NCI-H187 treated with DMSO at 0.1 percent for 48 hours (cell line): Measurements from ENCODE around the gene ATP6V1E1.
"Not testable (repeated sequence)": the region's sequence is repeated elsewhere in the genome, so short reads cannot be mapped to it uniquely, and the experiment has no call there.

Source experiments
- DNase-seq: peaks from one replicate; lab custom pipeline; 2025; lab: John Stamatoyannopoulos, UW

Gene ATP6V1E1

DNA sequence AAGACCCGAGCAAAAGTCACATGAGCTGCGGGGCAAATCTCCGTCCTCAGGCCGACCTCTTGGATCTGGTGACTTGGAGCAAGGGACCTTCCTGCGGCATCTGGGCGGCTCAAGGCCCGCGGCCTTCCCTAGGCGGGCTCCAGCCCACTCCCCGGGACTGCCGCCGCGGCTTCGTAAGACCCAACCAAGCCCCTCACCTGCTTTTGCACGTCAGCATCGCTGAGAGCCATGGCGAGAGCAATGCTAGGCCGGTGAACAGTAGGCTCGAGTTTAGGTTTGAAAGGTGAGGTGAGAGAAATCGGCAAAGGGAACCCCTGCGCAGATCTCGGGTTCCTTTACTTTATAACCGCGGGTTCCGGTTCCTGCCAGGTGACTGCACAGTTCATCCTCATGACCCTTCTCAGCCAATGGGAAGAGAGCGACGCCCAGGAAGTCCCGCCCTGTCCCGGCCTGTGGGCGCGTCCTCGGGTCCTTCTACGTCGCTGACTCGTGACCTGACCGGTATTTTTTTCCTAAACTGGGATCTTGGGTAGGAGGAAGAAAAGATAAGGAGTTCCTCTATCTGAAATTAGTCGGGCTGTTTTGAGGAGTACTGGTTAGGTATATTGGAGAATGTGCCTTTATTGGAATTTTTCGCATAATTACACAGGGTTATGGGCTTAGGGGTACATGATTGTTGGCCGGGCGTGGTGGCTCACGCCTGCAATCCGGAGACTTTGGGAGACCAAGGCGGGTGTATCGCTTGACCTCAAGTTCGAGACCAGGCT is at the start of gene ATP6V1E1:
TSS of gene ATP6V1E1 (minus strand) at position 344 of the 767 bp plus-strand sequence. CDS start at position 230, 114 bp downstream.
- DNase-seq = peak; percentile 39

DNA sequence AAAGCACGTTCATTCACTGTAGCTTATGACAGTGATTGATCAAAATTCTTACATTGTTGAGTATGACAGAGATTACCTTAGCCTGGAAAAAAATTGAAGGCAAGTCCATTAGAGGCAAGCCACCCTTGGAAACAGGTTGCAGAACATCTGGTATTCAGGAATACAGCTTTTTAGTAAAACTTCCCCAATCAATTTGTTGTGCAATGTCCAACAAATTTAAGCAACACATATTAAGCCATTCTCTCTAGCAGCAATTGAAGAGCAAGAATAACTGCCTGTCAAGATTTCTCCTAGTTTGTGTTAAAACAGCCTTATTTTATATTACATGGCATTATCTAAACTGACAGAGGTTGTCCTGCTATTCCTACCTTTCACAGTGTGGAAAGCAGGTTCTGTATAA is 47.0 kb upstream of the ATP6V1E1 start:
- DNase-seq = no peak

DNA sequence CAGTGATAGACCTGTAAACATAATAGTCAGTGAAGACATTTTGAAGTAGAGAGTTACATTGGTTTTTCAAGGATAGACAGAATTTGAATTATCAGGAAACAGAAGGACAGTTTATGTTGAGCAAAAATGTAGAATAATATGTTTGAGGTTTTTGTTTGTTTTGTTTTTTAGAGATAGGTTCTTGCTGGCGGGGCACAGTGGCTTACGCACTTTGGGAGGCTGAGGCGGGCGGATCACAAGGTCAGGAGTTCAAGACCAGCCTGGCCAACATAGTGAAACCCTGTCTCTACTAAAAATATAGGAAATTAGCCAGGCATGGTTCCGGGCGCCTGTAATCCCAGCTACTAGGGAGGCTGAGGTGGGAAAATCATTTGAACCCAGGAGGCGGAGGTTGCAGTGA is 45.6 kb upstream of the ATP6V1E1 start:
- no peak for DNase-seq

DNA sequence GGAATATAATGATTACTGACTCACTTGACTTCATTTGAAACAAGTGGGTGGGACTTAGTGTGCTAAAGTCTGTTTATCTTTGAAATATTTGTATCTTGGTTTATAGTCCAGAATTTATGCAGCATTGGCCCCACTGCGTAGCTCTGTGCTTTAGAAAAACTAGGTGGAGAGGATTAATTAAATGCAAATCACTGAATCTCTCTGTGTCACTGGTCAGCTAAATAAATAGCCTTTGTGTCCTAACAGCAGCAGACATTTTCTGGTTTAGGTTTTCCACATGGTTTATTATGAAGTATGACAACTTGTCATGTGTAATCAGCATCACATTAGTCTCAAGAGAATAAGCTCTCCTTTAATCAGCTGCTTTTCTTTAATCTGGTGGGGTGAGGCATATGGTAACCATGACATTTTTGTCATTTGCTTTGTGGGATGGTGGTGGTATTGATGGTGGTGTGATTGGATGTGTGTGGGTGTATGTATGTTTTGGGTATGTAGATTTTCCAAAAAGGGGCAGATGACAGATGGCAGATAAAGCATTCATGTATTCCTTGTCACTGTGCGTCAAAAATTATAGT is 44.0 kb upstream of the ATP6V1E1 start:
- DNase-seq = no peak

DNA sequence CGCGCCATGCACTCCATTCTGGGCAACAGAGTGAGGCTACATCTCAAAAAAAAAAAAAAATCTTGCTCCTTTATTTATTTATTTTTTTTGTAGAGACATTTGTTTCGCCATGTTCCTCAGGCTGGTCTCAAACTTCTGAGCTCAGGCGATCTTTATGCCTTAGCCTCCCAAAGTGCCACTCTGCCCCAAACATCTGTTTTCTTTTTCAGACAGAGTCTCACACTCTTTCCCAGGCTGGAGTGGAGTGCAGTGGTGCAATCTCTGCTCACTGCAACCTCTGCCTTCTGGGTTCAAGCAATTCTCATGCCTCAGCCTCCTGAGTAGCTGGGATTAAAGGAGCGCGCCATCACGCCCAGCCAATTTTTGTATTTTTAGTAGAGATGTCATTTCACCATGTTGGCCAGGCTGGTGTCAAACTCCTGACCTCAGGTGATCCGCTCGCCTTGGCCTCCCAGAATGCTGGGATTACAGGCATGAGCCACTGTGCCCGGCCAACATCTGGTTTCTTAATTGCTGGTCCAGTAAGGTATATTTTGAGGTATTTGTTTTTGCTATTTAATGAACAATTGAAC is 43.1 kb upstream of the ATP6V1E1 start:
- not testable (repeated sequence) for DNase-seq

DNA sequence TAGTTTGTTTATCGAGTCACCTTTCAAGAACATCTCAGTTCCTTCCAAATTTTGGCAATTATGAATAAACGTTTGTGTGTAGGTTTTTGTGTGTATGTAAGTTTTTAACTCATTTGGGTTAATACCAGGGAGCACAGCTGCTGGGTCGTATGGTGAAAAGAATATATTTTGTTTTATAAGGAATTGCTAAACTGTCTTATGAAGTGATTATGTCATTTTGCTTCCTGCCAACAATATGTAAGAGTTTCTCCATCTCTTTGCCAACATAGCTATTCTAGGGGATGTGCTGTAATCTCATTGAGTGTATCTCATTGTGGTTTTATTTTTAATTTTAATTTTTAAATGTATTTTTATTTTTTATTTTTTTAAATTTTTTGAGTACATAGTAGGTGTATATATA is 37.3 kb upstream of the ATP6V1E1 start:
- DNase-seq = no peak

DNA sequence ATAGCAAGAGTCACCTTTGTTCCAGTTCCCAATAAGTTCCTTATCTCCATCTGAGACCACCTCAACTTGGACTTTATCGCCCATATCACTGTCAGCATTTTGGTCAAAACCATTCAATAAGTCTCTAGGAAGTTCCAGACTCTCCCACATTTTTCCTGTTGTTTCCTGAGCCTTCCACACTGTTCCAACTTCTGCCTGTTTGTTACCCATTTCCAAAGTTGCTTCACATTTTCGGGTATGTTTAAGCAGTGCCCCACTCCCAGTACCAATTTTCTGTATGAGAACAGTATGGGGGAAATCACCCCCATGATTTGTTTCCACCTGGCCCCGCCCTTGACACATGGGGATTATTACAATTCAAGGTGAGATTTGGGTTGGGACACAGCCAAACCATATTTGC is 36.7 kb upstream of the ATP6V1E1 start:
- no peak for DNase-seq

DNA sequence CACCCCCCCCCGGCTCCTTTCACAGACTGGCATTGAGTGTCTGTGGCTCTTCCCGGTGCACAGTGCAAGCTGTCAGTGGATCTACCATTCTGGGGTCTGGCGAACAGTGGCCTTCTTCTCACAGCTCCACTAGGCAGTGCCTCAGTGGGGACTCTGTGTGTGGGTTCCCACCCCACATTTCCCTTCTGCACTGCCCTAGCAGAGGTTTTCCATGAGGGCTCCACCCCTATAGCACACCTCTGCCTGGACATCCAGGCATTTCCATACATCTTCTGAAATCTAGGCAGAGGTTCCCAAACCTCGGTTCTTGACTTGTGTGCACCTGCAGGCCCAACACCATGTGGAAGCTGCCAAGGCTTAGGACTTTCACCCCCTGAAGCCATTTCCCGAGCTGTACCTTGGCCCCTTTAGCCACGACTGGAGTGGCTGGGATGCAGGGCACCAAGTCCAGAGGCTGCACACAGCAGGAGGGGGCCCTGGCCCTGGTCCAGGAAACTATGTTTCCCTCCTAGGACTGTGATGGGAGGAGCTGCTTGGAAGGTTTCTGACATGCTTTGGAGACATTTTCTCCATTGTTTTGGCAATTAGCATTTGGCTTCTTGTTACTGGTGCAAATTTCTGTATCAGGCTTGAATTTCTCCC is 36.0 kb upstream of the ATP6V1E1 start:
- no peak for DNase-seq

DNA sequence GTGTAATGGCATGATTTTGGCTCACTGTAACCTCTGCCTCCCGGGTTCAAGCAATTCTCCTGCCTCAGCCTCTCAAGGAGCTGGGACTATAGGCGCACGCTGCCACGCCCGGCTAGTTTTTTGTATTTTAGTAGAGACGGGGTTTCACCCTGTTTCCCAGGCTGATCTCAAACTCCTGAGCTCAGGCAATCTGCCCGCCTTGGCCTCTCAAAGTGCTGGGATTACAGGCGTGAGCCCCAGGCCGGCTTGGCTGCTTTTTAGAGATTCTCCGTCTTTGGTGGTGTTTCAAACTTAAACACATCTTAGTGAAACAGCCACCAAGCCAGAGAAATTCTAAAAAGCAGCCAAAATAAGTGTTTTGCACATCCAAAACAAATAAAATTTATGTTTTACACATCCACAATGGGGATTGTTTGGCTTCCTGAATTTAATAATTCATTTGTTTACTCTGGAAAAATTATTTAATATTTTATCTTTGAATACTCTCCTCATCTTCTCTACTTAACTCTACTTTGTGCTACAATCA is 28.4 kb upstream of the ATP6V1E1 start:
- DNase-seq = no peak

DNA sequence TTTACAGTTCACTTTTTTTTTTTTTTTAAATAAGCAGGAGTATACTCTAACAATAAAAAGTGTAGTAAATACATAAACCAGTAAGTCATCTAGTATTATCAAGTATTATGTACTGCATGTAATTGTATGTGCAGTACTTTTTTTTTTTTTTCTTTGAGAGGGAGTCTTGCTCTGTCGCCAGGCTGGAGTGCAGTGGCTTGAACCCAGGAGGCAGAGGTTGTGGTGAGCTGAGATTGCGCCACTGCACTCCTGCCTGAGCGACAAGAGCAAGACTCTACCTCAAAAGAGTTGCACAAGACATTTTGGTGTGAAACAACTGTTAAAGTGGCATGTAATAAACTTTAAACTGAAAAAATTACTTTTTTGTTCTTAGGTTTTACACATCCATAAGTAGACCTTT is 26.7 kb upstream of the ATP6V1E1 start:
- DNase-seq = no peak

DNA sequence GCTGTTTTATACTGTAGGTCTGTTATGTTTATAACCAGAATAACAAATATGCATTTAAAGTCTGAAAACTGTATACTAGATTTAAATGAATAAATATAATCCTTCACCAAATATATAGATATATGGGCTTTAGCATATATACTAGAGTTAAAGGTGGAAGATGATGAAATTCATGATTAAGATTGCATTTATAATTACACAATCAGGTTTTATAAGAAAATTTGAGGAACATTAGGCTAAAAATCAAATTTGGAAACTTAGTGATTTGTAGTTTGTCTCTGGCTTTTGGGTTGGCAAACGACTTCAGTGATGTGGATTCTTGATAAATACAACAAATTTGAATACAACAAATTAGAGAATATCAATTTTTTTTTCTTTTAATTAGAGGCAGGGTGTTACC is 20.0 kb upstream of the ATP6V1E1 start:
- DNase-seq = no peak

DNA sequence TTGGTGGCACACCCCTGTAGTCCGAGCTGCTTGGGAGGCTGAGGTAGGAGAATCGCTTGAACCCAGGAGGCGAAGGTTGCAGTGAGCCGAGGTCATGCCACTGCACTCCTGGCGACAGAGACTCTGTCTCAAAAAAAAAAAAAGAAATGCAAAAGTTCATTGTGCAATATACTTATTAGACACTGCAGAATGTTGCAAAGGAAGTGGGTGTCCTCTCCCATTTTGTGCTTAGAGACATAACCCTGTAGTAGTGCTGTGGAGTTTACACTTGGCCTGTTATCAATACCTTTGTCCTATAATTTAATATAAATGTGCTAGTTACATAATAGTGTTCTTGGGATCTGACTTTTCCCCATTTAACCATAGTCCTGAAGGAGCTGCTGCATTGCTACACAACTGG is 19.4 kb upstream of the ATP6V1E1 start:
- DNase-seq = no peak

DNA sequence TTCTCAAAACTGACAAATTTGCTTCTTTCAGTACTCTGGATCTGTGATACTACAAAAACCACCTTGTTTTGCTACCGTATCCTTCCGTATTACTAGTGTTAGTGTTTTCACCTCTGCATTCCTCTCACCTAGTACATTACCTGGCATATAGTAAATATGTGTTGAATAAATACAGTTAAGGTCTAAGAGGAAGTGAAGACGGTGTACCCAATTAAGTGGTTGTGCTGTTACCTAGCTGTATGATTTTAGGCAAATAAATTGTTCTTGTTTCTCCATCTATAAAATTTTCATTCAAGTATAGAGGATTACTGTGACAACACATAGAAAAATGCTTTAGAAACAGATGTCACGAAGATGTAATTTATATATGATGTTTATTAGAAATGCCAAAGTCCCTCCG is 18.9 kb upstream of the ATP6V1E1 start:
- DNase-seq = no peak

DNA sequence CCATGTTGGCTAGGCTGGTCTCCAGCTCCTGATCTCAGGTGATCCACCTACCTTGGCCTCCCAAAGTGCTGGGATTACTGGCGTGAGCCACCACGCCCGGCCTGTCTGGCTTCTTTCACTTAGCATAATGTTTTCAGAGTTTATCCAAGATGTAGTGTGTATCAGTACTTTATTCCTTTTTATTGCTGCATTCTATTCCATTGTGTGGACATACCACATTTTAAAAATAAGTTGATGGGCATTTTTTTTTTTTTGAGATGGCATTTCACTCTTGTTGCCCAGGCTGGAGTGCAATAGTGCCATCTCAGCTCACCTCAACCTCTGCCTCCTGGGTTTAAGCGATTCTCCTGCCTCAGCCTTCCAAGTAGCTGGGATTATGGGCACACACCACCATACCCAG is 13.8 kb upstream of the ATP6V1E1 start:
- not testable (repeated sequence) for DNase-seq

DNA sequence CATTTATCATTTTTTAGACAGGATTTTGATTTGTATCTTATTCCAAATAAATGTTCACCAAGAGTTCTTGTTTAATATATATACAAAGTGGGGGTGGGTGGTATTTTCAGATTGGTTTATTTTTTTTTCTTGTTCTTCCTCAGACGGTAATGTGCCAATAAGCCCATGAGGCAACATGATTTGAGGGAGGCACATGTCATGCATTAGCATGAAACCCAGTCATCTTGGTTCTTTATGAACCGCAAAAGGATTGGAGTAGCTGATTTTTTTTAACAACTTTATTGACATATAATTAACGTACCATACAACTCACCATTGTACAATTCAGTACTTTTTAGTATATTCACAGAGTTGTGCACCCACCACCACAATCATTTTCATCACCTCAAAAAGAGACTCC is 12.7 kb upstream of the ATP6V1E1 start:
- DNase-seq = no peak

DNA sequence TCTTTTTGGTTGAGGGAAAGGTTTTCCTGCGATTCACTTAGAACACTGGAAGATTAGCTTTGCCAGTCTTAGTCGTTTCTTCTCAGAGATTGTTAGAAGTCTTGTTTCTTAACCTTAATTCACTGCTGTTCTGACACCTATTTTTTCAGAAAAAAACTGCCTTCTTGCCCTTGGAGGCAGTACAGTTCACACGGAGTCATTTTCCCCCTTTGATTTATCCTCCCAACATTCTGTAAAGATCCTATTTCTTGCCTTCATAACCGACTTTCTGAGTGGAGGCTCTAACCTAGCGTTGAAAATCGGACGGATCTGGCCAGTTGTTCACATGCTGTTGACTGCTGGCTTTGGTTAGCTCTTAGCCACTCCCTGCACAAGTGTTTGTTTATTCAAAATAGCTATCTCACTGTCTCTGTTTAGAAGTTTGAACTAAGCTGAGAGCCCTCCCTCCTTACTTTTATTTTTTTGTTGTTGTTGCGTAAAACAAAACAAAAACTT is 10.7 kb upstream of the ATP6V1E1 start:
- DNase-seq = no peak

DNA sequence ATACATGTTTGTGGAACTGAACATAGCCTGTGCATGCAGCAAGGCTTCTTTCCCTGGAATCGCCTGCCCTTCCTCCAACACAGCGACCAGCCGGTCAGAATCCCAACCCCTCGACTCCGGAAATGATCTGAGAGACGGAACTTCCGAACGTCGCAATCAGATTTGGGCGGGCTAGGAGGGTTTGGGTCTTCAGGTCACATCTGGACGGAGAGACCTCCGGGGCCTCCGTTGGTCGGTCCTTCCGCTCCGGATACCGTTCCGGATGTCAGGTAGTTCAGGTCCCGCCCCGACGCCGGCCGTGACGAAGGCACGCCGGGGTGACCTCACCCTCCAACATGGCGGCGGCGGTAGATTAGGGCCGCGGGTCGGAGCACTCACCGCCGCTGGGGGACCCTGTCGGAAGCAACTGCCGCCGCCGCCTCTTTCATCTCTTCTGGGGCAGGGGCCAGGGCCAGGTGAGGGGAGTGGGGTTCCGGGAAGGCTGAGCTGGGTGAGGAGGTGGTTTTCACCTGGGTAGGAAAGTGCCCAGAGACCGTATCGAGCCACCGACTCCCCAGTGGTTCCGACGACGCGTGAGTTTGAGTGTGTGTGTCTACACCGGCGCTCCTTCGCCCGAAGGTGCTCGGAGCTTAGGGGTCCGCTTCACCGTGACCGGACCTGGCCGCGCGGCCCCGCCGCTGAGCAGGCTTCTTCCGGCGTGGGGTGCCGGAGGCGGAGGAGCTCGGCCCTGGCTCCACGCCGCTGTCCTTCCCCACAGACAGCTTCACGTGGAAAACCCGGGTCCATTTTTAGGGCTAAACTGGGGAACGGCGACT is 10.1 kb upstream of the ATP6V1E1 start, which contains the start of gene BCL2L13:
TSS of gene BCL2L13 (plus strand) at position 326 of the 815 bp plus-strand sequence. CDS start 16,955 bp downstream, outside the sequence.
- no peak for DNase-seq

DNA sequence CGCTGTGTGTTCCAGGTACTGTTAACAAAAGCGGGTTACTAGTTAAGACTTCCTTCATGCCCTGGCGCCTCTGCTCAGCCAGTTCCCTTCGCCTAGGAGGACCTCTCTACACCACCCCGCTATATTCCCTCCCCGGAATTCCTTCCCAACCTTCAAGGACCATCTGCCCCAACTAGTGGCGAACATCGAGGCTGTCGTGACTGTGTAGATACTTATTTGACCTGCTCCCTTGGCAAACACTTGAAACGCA is 9.6 kb upstream of the ATP6V1E1 start:
- no peak for DNase-seq

DNA sequence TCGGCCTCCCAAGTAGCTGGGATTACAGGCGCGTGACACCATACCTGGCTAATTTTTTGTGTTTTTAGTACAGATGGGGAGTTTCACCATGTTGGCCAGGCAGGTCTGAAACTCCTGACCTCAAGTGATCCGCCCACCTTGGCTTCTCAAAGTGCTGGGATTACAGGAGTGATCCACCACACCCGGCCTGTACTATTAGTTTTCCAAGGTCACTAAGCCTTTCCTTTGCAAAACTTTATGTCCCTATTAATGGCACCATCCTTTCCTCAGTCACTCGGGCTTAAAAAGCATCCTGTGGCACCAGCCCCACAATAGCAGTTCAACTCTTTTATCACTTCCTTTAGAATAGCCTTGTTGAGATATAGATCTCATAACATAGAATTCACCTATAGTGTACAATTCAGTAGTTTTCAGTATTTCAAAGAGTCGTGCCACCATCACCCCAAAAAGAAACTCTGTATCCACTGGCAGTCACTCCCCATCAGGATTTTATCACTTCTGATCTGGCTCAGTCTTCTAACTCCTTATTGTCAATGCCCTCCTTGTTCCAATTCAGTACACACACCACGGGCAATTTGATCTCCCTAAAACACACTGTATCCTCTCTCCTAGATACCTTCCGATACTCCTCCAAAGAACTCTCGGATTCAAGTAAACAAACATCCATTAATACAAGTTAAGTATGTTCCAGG is 9.1 kb upstream of the ATP6V1E1 start:
- DNase-seq = no peak

DNA sequence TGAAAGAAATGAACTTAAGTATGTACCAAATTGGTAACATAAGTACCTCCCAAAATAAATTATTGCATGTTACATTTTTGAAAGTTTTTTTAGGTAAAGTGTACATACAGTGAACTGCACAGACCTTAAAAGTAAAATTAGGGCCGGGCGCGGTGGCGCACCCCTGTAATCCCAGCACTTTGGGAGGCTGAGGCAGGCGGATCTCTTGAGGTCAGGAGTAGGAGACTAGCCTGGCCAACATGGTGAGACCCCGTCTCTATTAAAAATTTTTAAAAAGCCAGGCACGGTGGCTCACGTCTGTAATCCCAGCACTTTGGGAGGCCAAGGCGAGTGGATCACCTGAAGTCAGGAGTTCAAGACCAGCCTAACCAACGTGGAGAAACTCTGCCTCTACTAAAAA is 8.3 kb upstream of the ATP6V1E1 start:
- not testable (repeated sequence) for DNase-seq

DNA sequence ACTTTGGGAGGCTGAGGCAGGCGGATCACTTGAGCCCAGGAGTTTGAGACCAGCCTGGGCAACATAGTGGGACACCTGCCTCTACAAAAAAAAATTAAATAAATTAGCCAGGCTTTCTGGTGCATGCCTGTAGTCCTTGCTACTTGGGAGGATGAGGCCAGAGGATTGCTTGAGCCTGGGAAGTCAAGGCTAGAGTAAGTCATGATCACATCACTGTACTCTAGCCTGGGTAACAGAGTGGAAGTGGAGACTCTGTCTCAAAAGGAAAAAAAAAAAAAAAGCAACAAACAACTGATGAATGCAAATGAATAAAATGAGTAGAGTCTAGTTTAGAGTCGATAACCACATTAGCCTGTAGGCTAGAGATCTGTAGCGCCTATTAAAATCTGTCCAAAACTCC is 6.1 kb upstream of the ATP6V1E1 start:
- no peak for DNase-seq
